Measurements from ENCODE around the gene BTG1.
"Not testable (repeated sequence)": the region's sequence is repeated elsewhere in the genome, so short reads cannot be mapped to it uniquely, and the experiment has no call there.

The BTG1 gene

GRCh38 chr12:92136965-92137721, 8.5 kb downstream of the BTG1 start:
- TF ChIP-seq EZH2 (IDR thresholded peaks at IDR 0.05; ENCODE audit: borderline replicate concordance, low read depth, low read length, severe bottlenecking), result no peak
- TF ChIP-seq, protein P1, sequence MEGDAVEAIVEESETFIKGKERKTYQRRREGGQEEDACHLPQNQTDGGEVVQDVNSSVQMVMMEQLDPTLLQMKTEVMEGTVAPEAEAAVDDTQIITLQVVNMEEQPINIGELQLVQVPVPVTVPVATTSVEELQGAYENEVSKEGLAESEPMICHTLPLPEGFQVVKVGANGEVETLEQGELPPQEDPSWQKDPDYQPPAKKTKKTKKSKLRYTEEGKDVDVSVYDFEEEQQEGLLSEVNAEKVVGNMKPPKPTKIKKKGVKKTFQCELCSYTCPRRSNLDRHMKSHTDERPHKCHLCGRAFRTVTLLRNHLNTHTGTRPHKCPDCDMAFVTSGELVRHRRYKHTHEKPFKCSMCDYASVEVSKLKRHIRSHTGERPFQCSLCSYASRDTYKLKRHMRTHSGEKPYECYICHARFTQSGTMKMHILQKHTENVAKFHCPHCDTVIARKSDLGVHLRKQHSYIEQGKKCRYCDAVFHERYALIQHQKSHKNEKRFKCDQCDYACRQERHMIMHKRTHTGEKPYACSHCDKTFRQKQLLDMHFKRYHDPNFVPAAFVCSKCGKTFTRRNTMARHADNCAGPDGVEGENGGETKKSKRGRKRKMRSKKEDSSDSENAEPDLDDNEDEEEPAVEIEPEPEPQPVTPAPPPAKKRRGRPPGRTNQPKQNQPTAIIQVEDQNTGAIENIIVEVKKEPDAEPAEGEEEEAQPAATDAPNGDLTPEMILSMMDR (IDR thresholded peaks at IDR 0.05; ENCODE audit: borderline replicate concordance, extremely low read depth, low read length, poor library complexity, severe bottlenecking), result no peak
- no peak for DNase-seq
- ATAC-seq (ENCODE audit: insufficient read depth, low read depth), result peak; percentile 17
- peaks cover 100% of the 10 kb centered on the region for H3K4me1 ChIP-seq (ENCODE audit: insufficient read depth, low read length)
- peak overlapping the region; percentile 70 for H3K27ac ChIP-seq (ENCODE audit: low read length)
- no peaks in the 10 kb centered on the region for H3K27me3 ChIP-seq (ENCODE audit: insufficient read depth, low read length, poor library complexity)
- peaks cover 60% of the 10 kb centered on the region for H3K36me3 ChIP-seq (ENCODE audit: insufficient read depth, low read length)
- H3K9ac ChIP-seq (ENCODE audit: low read depth, low read length), result peak overlapping the region; percentile 97
- peak overlapping the region; percentile 63 for H3K4me2 ChIP-seq (ENCODE audit: insufficient read depth, low read length)
- peak overlapping the region in 1 of 2 experiments; percentile 66; a peak in 3 of 4 replicates for H3K4me3 ChIP-seq (ENCODE audit: low read depth in 1 of 2, low read length in 2 of 2)
- H4K20me1 ChIP-seq (ENCODE audit: insufficient read depth, low read length), result peaks cover 91% of the 10 kb centered on the region
- no peak overlapping the region for H2AFZ ChIP-seq (ENCODE audit: low read depth, low read length)
- peaks cover 100% of the 10 kb centered on the region for H3K79me2 ChIP-seq (ENCODE audit: insufficient read depth, low read length)
- no peaks in the 10 kb centered on the region for H3K9me3 ChIP-seq (ENCODE audit: insufficient read depth, low read length, severe bottlenecking)

DNA sequence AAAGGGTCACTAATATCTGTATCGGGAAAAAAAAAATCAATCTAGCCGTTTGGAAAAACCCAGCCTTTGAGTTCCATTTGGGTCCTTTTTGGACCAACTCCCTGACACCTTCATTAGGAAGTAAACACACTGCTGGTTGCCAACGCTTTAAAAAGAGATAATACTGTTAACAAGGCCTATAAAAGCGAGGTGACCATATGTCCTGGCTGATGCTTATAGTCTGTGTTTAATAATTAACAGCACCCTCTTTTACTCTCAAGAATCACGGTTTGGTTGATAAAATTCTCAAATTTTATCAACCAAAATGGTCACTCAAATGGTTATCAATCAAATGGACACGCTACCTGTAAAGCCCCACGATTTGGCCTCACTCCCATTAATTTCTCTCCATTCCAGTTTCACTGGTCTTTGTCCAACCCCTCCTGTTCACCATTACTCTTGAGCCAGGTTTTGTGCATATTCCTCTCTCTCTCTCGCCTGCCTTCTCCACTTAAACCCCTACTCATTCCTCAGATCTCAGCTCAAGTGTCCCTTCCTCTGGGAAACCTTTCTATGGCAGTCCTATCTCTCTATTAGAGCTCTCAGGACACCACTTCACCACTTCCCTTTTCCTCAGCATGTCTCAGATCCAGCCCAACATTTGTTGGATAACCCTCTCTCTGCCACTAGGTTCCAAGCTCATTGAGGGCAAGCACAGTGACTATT, 9.5 kb downstream of the BTG1 start:
- no peak for TF ChIP-seq EZH2 (IDR thresholded peaks at IDR 0.05; ENCODE audit: borderline replicate concordance, low read depth, low read length, severe bottlenecking)
- TF ChIP-seq, protein P1 (IDR thresholded peaks at IDR 0.05; ENCODE audit: borderline replicate concordance, extremely low read depth, low read length, poor library complexity, severe bottlenecking), result no peak
- Histone ChIP-seq H3K36me3 (ENCODE audit: insufficient read depth, low read length) (peaks cover 51% of the 10 kb centered on the region), H3K27ac (ENCODE audit: low read length) (peak overlapping the region; percentile 70), H3K4me2 (ENCODE audit: insufficient read depth, low read length) (peak overlapping the region; percentile 63), H3K9ac (ENCODE audit: low read depth, low read length) (0 out of 2 replicates have a peak overlapping the region, but pooled peaks have one; percentile 97), H2AFZ (ENCODE audit: low read depth, low read length) (no peak overlapping the region), H3K27me3 (ENCODE audit: insufficient read depth, low read length, poor library complexity) (no peaks in the 10 kb centered on the region), H3K79me2 (ENCODE audit: insufficient read depth, low read length) (peaks cover 100% of the 10 kb centered on the region), H3K4me3 (ENCODE audit: low read depth in 1 of 2, low read length in 2 of 2) (peak overlapping the region in 1 of 2 experiments; percentile 66; a peak in 2 of 4 replicates), H4K20me1 (ENCODE audit: insufficient read depth, low read length) (peaks cover 84% of the 10 kb centered on the region), H3K9me3 (ENCODE audit: insufficient read depth, low read length, severe bottlenecking) (no peaks in the 10 kb centered on the region), H3K4me1 (ENCODE audit: insufficient read depth, low read length) (peaks cover 99% of the 10 kb centered on the region)
- no peak for DNase-seq
- no peak for ATAC-seq (ENCODE audit: insufficient read depth, low read depth)

GRCh38 chr12:92135541-92135940, 10.1 kb downstream of the BTG1 start:
- not testable (repeated sequence) for DNase-seq; H3K4me3 ChIP-seq (ENCODE audit: low read depth in 1 of 2, low read length in 2 of 2); H3K9me3 ChIP-seq (ENCODE audit: insufficient read depth, low read length, severe bottlenecking); H3K27me3 ChIP-seq (ENCODE audit: insufficient read depth, low read length, poor library complexity); H2AFZ ChIP-seq (ENCODE audit: low read depth, low read length); H3K9ac ChIP-seq (ENCODE audit: low read depth, low read length); ATAC-seq (ENCODE audit: insufficient read depth, low read depth)
- Histone ChIP-seq H3K4me2 (ENCODE audit: insufficient read depth, low read length) (peak overlapping the region; percentile 63), H3K79me2 (ENCODE audit: insufficient read depth, low read length) (peaks cover 100% of the 10 kb centered on the region), H3K27ac (ENCODE audit: low read length) (peak overlapping the region; percentile 64; the same call in 1 of the 2 replicates), H4K20me1 (ENCODE audit: insufficient read depth, low read length) (peaks cover 77% of the 10 kb centered on the region), H3K4me1 (ENCODE audit: insufficient read depth, low read length) (peaks cover 94% of the 10 kb centered on the region), H3K36me3 (ENCODE audit: insufficient read depth, low read length) (peaks cover 47% of the 10 kb centered on the region)

Data from DND-41 (cell line).